ENCODE results near the gene PRAMEF20.
"Not testable (repeated sequence)": the region's sequence is repeated elsewhere in the genome, so short reads cannot be mapped to it uniquely, and the experiment has no call there.

The PRAMEF20 gene

GRCh38 chr1:13410150-13410549 is at the start of gene PRAMEF20:
Gene PRAMEF20, plus strand, starts transcription at chr1:13410450. Its CDS starts 5,905 bp downstream, at chr1:13416355.
- H3K36me3 ChIP-seq (ENCODE audit: insufficient read depth, low read depth, low read length); H3K27me3 ChIP-seq (ENCODE audit: insufficient read depth, low read length); H3K4me1 ChIP-seq (ENCODE audit: insufficient read depth, low read length); H3K9ac ChIP-seq (ENCODE audit: low read depth, low read length); H3K4me3 ChIP-seq (ENCODE audit: low read length); H3K27ac ChIP-seq (ENCODE audit: low read length): not testable (repeated sequence)
- peaks cover 83% of the 10 kb centered on the region for H3K9me3 ChIP-seq (ENCODE audit: insufficient read depth, low read depth, low read length)

- not testable (repeated sequence) for H3K36me3 ChIP-seq (ENCODE audit: insufficient read depth, low read depth, low read length); H3K27me3 ChIP-seq (ENCODE audit: insufficient read depth, low read length); H3K4me1 ChIP-seq (ENCODE audit: insufficient read depth, low read length); H3K4me3 ChIP-seq (ENCODE audit: low read length); H3K27ac ChIP-seq (ENCODE audit: low read length); H3K9ac ChIP-seq (ENCODE audit: low read depth, low read length)
- H3K9me3 ChIP-seq (ENCODE audit: insufficient read depth, low read depth, low read length): peaks cover 10% of the 10 kb centered on the region
Observed at GRCh38 chr1:13362364-13362763, 47.9 kb upstream of the PRAMEF20 start.

- H3K27me3 ChIP-seq (ENCODE audit: insufficient read depth, low read length); H3K9ac ChIP-seq (ENCODE audit: low read depth, low read length); H3K36me3 ChIP-seq (ENCODE audit: insufficient read depth, low read depth, low read length); H3K4me1 ChIP-seq (ENCODE audit: insufficient read depth, low read length); H3K27ac ChIP-seq (ENCODE audit: low read length); H3K4me3 ChIP-seq (ENCODE audit: low read length): not testable (repeated sequence)
- H3K9me3 ChIP-seq (ENCODE audit: insufficient read depth, low read depth, low read length): peaks cover 30% of the 10 kb centered on the region
Observed at GRCh38 chr1:13364928-13365327, 45.3 kb upstream of the PRAMEF20 start.

- H3K4me3 ChIP-seq (ENCODE audit: low read length); H3K27ac ChIP-seq (ENCODE audit: low read length); H3K27me3 ChIP-seq (ENCODE audit: insufficient read depth, low read length); H3K9ac ChIP-seq (ENCODE audit: low read depth, low read length); H3K36me3 ChIP-seq (ENCODE audit: insufficient read depth, low read depth, low read length); H3K4me1 ChIP-seq (ENCODE audit: insufficient read depth, low read length): not testable (repeated sequence)
- peaks cover 41% of the 10 kb centered on the region for H3K9me3 ChIP-seq (ENCODE audit: insufficient read depth, low read depth, low read length)
Observed at GRCh38 chr1:13366536-13366935, 43.7 kb upstream of the PRAMEF20 start.

- H3K9me3 ChIP-seq (ENCODE audit: insufficient read depth, low read depth, low read length): peaks cover 59% of the 10 kb centered on the region
- H3K4me3 ChIP-seq (ENCODE audit: low read length); H3K4me1 ChIP-seq (ENCODE audit: insufficient read depth, low read length); H3K27me3 ChIP-seq (ENCODE audit: insufficient read depth, low read length); H3K36me3 ChIP-seq (ENCODE audit: insufficient read depth, low read depth, low read length); H3K27ac ChIP-seq (ENCODE audit: low read length); H3K9ac ChIP-seq (ENCODE audit: low read depth, low read length): not testable (repeated sequence)
Observed at GRCh38 chr1:13368544-13368943, 41.7 kb upstream of the PRAMEF20 start.

GRCh38 chr1:13378983-13379382 is 31.3 kb upstream of the PRAMEF20 start:
- H3K27me3 ChIP-seq (ENCODE audit: insufficient read depth, low read length); H3K4me1 ChIP-seq (ENCODE audit: insufficient read depth, low read length); H3K36me3 ChIP-seq (ENCODE audit: insufficient read depth, low read depth, low read length); H3K27ac ChIP-seq (ENCODE audit: low read length); H3K4me3 ChIP-seq (ENCODE audit: low read length); H3K9ac ChIP-seq (ENCODE audit: low read depth, low read length): not testable (repeated sequence)
- peaks cover 40% of the 10 kb centered on the region for H3K9me3 ChIP-seq (ENCODE audit: insufficient read depth, low read depth, low read length)

- peaks cover 31% of the 10 kb centered on the region for H3K9me3 ChIP-seq (ENCODE audit: insufficient read depth, low read depth, low read length)
- H3K27ac ChIP-seq (ENCODE audit: low read length); H3K9ac ChIP-seq (ENCODE audit: low read depth, low read length); H3K4me3 ChIP-seq (ENCODE audit: low read length); H3K4me1 ChIP-seq (ENCODE audit: insufficient read depth, low read length); H3K27me3 ChIP-seq (ENCODE audit: insufficient read depth, low read length); H3K36me3 ChIP-seq (ENCODE audit: insufficient read depth, low read depth, low read length): not testable (repeated sequence)
Observed at GRCh38 chr1:13380380-13380779, 29.9 kb upstream of the PRAMEF20 start.

GRCh38 chr1:13389332-13389731 is 20.9 kb upstream of the PRAMEF20 start, which contains the start of gene PRAMEF17:
Gene PRAMEF17, plus strand, starts transcription at chr1:13389632. Its CDS starts 26 bp downstream, at chr1:13389658.
- not testable (repeated sequence) for H3K4me3 ChIP-seq (ENCODE audit: low read length); H3K27me3 ChIP-seq (ENCODE audit: insufficient read depth, low read length); H3K36me3 ChIP-seq (ENCODE audit: insufficient read depth, low read depth, low read length); H3K4me1 ChIP-seq (ENCODE audit: insufficient read depth, low read length); H3K9ac ChIP-seq (ENCODE audit: low read depth, low read length); H3K27ac ChIP-seq (ENCODE audit: low read length)
- peaks cover 65% of the 10 kb centered on the region for H3K9me3 ChIP-seq (ENCODE audit: insufficient read depth, low read depth, low read length)

GRCh38 chr1:13393004-13393403 is 17.2 kb upstream of the PRAMEF20 start:
- H3K9ac ChIP-seq (ENCODE audit: low read depth, low read length); H3K27ac ChIP-seq (ENCODE audit: low read length); H3K4me3 ChIP-seq (ENCODE audit: low read length); H3K4me1 ChIP-seq (ENCODE audit: insufficient read depth, low read length); H3K27me3 ChIP-seq (ENCODE audit: insufficient read depth, low read length); H3K36me3 ChIP-seq (ENCODE audit: insufficient read depth, low read depth, low read length): not testable (repeated sequence)
- peaks cover 64% of the 10 kb centered on the region for H3K9me3 ChIP-seq (ENCODE audit: insufficient read depth, low read depth, low read length)

GRCh38 chr1:13394761-13395160 is 15.5 kb upstream of the PRAMEF20 start:
- peaks cover 71% of the 10 kb centered on the region for H3K9me3 ChIP-seq (ENCODE audit: insufficient read depth, low read depth, low read length)

GRCh38 chr1:13395311-13395710 is 14.9 kb upstream of the PRAMEF20 start:
- H3K9ac ChIP-seq (ENCODE audit: low read depth, low read length); H3K4me1 ChIP-seq (ENCODE audit: insufficient read depth, low read length); H3K36me3 ChIP-seq (ENCODE audit: insufficient read depth, low read depth, low read length); H3K4me3 ChIP-seq (ENCODE audit: low read length); H3K27me3 ChIP-seq (ENCODE audit: insufficient read depth, low read length); H3K27ac ChIP-seq (ENCODE audit: low read length): not testable (repeated sequence)
- peaks cover 72% of the 10 kb centered on the region for H3K9me3 ChIP-seq (ENCODE audit: insufficient read depth, low read depth, low read length)

More at GRCh38 chr1:13394761-13395160, 15.5 kb upstream of the PRAMEF20 start:
- not testable (repeated sequence) for H3K27me3 ChIP-seq (ENCODE audit: insufficient read depth, low read length); H3K36me3 ChIP-seq (ENCODE audit: insufficient read depth, low read depth, low read length); H3K4me3 ChIP-seq (ENCODE audit: low read length); H3K27ac ChIP-seq (ENCODE audit: low read length); H3K9ac ChIP-seq (ENCODE audit: low read depth, low read length); H3K4me1 ChIP-seq (ENCODE audit: insufficient read depth, low read length)

GRCh38 chr1:13407811-13408210 is 2.4 kb upstream of the PRAMEF20 start:
- Histone ChIP-seq H3K4me3 (ENCODE audit: low read length) (no peak overlapping the region), H3K9ac (ENCODE audit: low read depth, low read length) (no peak overlapping the region), H3K27me3 (ENCODE audit: insufficient read depth, low read length) (no peaks in the 10 kb centered on the region), H3K36me3 (ENCODE audit: insufficient read depth, low read depth, low read length) (no peaks in the 10 kb centered on the region), H3K9me3 (ENCODE audit: insufficient read depth, low read depth, low read length) (peaks cover 89% of the 10 kb centered on the region), H3K27ac (ENCODE audit: low read length) (no peak overlapping the region), H3K4me1 (ENCODE audit: insufficient read depth, low read length) (no peaks in the 10 kb centered on the region)

GRCh38 chr1:13430495-13430894 is 20.2 kb downstream of the PRAMEF20 start:
- Histone ChIP-seq H3K4me1 (ENCODE audit: insufficient read depth, low read length) (no peaks in the 10 kb centered on the region), H3K9me3 (ENCODE audit: insufficient read depth, low read depth, low read length) (peaks cover 79% of the 10 kb centered on the region), H3K27ac (ENCODE audit: low read length) (no peak overlapping the region), H3K27me3 (ENCODE audit: insufficient read depth, low read length) (no peaks in the 10 kb centered on the region), H3K36me3 (ENCODE audit: insufficient read depth, low read depth, low read length) (no peaks in the 10 kb centered on the region), H3K4me3 (ENCODE audit: low read length) (no peak overlapping the region), H3K9ac (ENCODE audit: low read depth, low read length) (no peak overlapping the region)

Data from iPS-20b (cell line).